Tibial artery (tissue), 4 donors: ENCODE measurements around the gene F2R.

Experiments used
- DNase-seq, 2 donors: peaks; one replicate each; pipeline ENCODE4 v3.0.0-alpha.2; 2019
- H3K27ac ChIP-seq, 2 donors: fragments of 200-600 bp; sonication (generic) in 1 of 2; 1 replicate in 1 of 2; 2 replicates in 1 of 2; pipeline ENCODE4 v1.5.1; 2018 to 2019; ENCODE audit warnings: mild to moderate bottlenecking in 1 of 2
- H3K27me3 ChIP-seq, 2 donors: fragments of 200-600 bp; sonication (generic) in 1 of 2; one replicate each; pipeline versions ENCODE4 v1.5.1 to v1.6.0; 2016 to 2019
- H3K36me3 ChIP-seq, 3 donors: fragments of 200-600 bp; sonication (generic) in 2 of 3; one replicate each; pipeline ENCODE4 v1.5.1; 2016 to 2019; ENCODE audit warnings: mild to moderate bottlenecking in 2 of 3
- H3K4me1 ChIP-seq, 4 donors: fragments of 200-600 bp; sonication (generic) in 2 of 4; 1 replicate in 3 of 4; 2 replicates in 1 of 4; pipeline ENCODE4 v1.5.1; 2016 to 2019
- H3K4me3 ChIP-seq, 2 donors: fragments of 200-600 bp; sonication (generic) in 1 of 2; 1 replicate in 1 of 2; 2 replicates in 1 of 2; pipeline ENCODE4 v1.5.1; 2018 to 2019; ENCODE audit warnings: mild to moderate bottlenecking in 2 of 2
- H3K9me3 ChIP-seq, 3 donors: fragments of 200-600 bp; sonication (generic) in 1 of 3; one replicate each; pipeline ENCODE4 v1.5.1; 2016 to 2019
- CTCF ChIP-seq, 2 experiments: fragments of 200-600 bp in 1 of 2; fragments of 450-650 bp in 1 of 2; IDR thresholded peaks; one replicate each; pipeline ENCODE4 v1.5.1; 2017 to 2019; ENCODE audit warnings: antibody characterized with exemption in 2 of 2, mild to moderate bottlenecking in 1 of 2, moderate library complexity in 1 of 2
- intact Hi-C: fragments of 100-400 bp; cut with DNase I; formaldehyde crosslinking; loops from one replicate; pipeline ENCODE4 v1.15.0; 2023; ENCODE audit warnings: low total_unique reads

The F2R gene

GRCh38 chr5:76746677-76747076, 30.8 kb downstream of the F2R start:
- Histone ChIP-seq H3K36me3 (no peaks in the 10 kb centered on the region), H3K9me3 (no peaks in the 10 kb centered on the region), H3K4me1 (no peaks in the 10 kb centered on the region), H3K27me3 (no peaks in the 10 kb centered on the region), H3K27ac (no peak overlapping the region), H3K4me3 (no peak overlapping the region)
- no peak for DNase-seq
- no peak for TF ChIP-seq CTCF (IDR thresholded peaks at IDR 0.05)
- intact Hi-C loops, result no loop called here

GRCh38 chr5:76747706-76748105, 31.8 kb downstream of the F2R start:
- no peak overlapping the region for H3K4me3 ChIP-seq
- no peak for DNase-seq
- intact Hi-C loops, result no loop called here

GRCh38 chr5:76751291-76751690, 35.4 kb downstream of the F2R start:
- no peak for TF ChIP-seq CTCF (IDR thresholded peaks at IDR 0.05)
- Histone ChIP-seq H3K9me3 (no peaks in the 10 kb centered on the region), H3K36me3 (no peaks in the 10 kb centered on the region), H3K27me3 (no peaks in the 10 kb centered on the region), H3K4me1 (no peaks in the 10 kb centered on the region), H3K4me3 (no peak overlapping the region), H3K27ac (no peak overlapping the region)
- no peak for DNase-seq
- intact Hi-C loops, result no loop called here

More at GRCh38 chr5:76747706-76748105, 31.8 kb downstream of the F2R start:
- Histone ChIP-seq H3K27me3 (no peaks in the 10 kb centered on the region), H3K27ac (no peak overlapping the region), H3K9me3 (no peaks in the 10 kb centered on the region), H3K4me1 (no peaks in the 10 kb centered on the region), H3K36me3 (no peaks in the 10 kb centered on the region)
- no peak for TF ChIP-seq CTCF (IDR thresholded peaks at IDR 0.05)

- intact Hi-C loops, result no loop called here
Measured at GRCh38 chr5:76754668-76755078, 38.7 kb downstream of the F2R start.

GRCh38 chr5:76755779-76756637, 40.1 kb downstream of the F2R start:
- Histone ChIP-seq H3K4me1 (no peaks in the 10 kb centered on the region), H3K27ac (no peak overlapping the region), H3K36me3 (no peaks in the 10 kb centered on the region), H3K27me3 (no peaks in the 10 kb centered on the region), H3K9me3 (no peaks in the 10 kb centered on the region), H3K4me3 (no peak overlapping the region)
- TF ChIP-seq CTCF (IDR thresholded peaks at IDR 0.05), result no peak
- no peak for DNase-seq
- intact Hi-C loops, result no loop called here

More at GRCh38 chr5:76754668-76755078, 38.7 kb downstream of the F2R start:
- H3K36me3 ChIP-seq, result no peaks in the 10 kb centered on the region
- no peak overlapping the region for H3K4me3 ChIP-seq
- H3K4me1 ChIP-seq, result no peaks in the 10 kb centered on the region
- no peak for TF ChIP-seq CTCF (IDR thresholded peaks at IDR 0.05)
- no peaks in the 10 kb centered on the region for H3K27me3 ChIP-seq
- no peaks in the 10 kb centered on the region for H3K9me3 ChIP-seq
- no peak for DNase-seq
- no peak overlapping the region for H3K27ac ChIP-seq
